ENCODE results near the gene CRACDL. TPM values are rescaled to one million over a fixed set of nuclear protein-coding genes. Genes with fewer than 3 reads are reported as not detected.

The CRACDL gene
- total RNA-seq, 6 experiments from 2014 or later, result not detected

- Mint-ChIP-seq H3K27me3 (ENCODE audit: insufficient read depth) (peaks cover 3% of the 10 kb centered on the region), H3K4me1 (ENCODE audit: low read depth) (peaks cover 72% of the 10 kb centered on the region), H3K36me3 (ENCODE audit: low read depth) (no peaks in the 10 kb centered on the region), H3K9me3 (no peaks in the 10 kb centered on the region), H3K4me3 (peak overlapping the region; percentile 25), H3K27ac (peak overlapping the region; percentile 59)
- no peak for TF ChIP-seq CTCF (IDR thresholded peaks at IDR 0.05)
- peak; percentile 78 for DNase-seq
These were observed 23.7 kb downstream of the CRACDL start for GRCh38 chr2:98912221-98912851.

GRCh38 chr2:98911376-98912154, 24.5 kb downstream of the CRACDL start:
- H3K4me1 Mint-ChIP-seq (ENCODE audit: low read depth), result peaks cover 64% of the 10 kb centered on the region
- H3K4me3 Mint-ChIP-seq, result no peak overlapping the region
- H3K9me3 Mint-ChIP-seq, result no peaks in the 10 kb centered on the region
- no peak overlapping the region; the same call in 1 of the 2 replicates for H3K27ac Mint-ChIP-seq
- TF ChIP-seq CTCF (IDR thresholded peaks at IDR 0.05), result no peak
- H3K27me3 Mint-ChIP-seq (ENCODE audit: insufficient read depth), result peaks cover 3% of the 10 kb centered on the region
- DNase-seq, result no peak
- no peaks in the 10 kb centered on the region for H3K36me3 Mint-ChIP-seq (ENCODE audit: low read depth)

GRCh38 chr2:98911126-98911375, 25.0 kb downstream of the CRACDL start:
- peaks cover 3% of the 10 kb centered on the region for H3K27me3 Mint-ChIP-seq (ENCODE audit: insufficient read depth)
- H3K4me1 Mint-ChIP-seq (ENCODE audit: low read depth), result peaks cover 59% of the 10 kb centered on the region
- H3K4me3 Mint-ChIP-seq, result no peak overlapping the region

GRCh38 chr2:98910349-98911125, 25.5 kb downstream of the CRACDL start:
- H3K36me3 Mint-ChIP-seq (ENCODE audit: low read depth), result no peaks in the 10 kb centered on the region
- H3K4me3 Mint-ChIP-seq, result no peak overlapping the region
- DNase-seq, result no peak
- H3K9me3 Mint-ChIP-seq, result no peaks in the 10 kb centered on the region
- peaks cover 3% of the 10 kb centered on the region for H3K27me3 Mint-ChIP-seq (ENCODE audit: insufficient read depth)
- H3K27ac Mint-ChIP-seq, result no peak overlapping the region
- H3K4me1 Mint-ChIP-seq (ENCODE audit: low read depth), result peaks cover 54% of the 10 kb centered on the region
- no peak for TF ChIP-seq CTCF (IDR thresholded peaks at IDR 0.05)

More at GRCh38 chr2:98911126-98911375, 25.0 kb downstream of the CRACDL start:
- Mint-ChIP-seq H3K27ac (no peak overlapping the region), H3K36me3 (ENCODE audit: low read depth) (no peaks in the 10 kb centered on the region), H3K9me3 (no peaks in the 10 kb centered on the region)
- no peak for DNase-seq
- TF ChIP-seq CTCF (IDR thresholded peaks at IDR 0.05), result no peak

GRCh38 chr2:98909317-98910211, 26.5 kb downstream of the CRACDL start:
- H3K27me3 Mint-ChIP-seq (ENCODE audit: insufficient read depth), result peaks cover 6% of the 10 kb centered on the region
- no peaks in the 10 kb centered on the region for H3K36me3 Mint-ChIP-seq (ENCODE audit: low read depth)
- peaks cover 45% of the 10 kb centered on the region for H3K4me1 Mint-ChIP-seq (ENCODE audit: low read depth)
- H3K9me3 Mint-ChIP-seq, result no peaks in the 10 kb centered on the region
- peak overlapping the region; percentile 15 for H3K4me3 Mint-ChIP-seq
- peak; percentile 68 for DNase-seq
- peak overlapping the region; percentile 66 for H3K27ac Mint-ChIP-seq
- TF ChIP-seq CTCF (IDR thresholded peaks at IDR 0.05), result no peak
